Measurements from ENCODE around the gene SAMD5.

Gene SAMD5

DNA sequence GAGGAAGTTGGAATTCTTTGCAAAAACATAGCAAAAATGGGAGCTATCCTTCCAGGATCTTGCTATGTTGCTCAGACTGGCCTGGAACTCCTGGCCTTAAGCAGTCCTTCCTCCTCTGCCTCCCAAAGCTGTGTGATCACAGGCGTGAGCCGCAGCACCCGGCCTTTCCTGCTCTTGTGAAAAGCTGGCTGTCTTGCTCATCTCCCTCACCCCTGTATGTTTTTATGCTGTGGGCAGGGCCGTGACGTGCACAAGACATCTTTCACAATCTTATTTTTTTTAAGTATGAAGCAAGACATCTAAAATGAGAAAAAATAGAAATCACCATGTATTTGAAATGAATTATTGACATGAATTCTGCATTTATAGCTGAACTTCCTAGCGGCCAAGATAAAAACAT, 110.4 kb downstream of the SAMD5 start:
- DNase-seq (ENCODE audit: low read depth): peak; percentile 87
